ENCODE data around the gene EPHB1. TPM values are rescaled to one million over a fixed set of nuclear protein-coding genes. Genes with fewer than 3 reads are reported as not detected.
"Not testable (repeated sequence)": the region's sequence is repeated elsewhere in the genome, so short reads cannot be mapped to it uniquely, and the experiment has no call there.

The EPHB1 gene
- polyA plus RNA-seq, 1 donor from 2014 or later: 18.7 TPM

GRCh38 chr3:135057996-135058395 is 262.9 kb downstream of the EPHB1 start:
- TF ChIP-seq EP300 (conservative IDR thresholded peaks at IDR 0.05; ENCODE audit: poor library complexity, severe bottlenecking) (no peak), REST (IDR thresholded peaks at IDR 0.05; ENCODE audit: borderline replicate concordance) (no peak), TAF1 (IDR thresholded peaks at IDR 0.05; ENCODE audit: low read depth) (no peak), CTCF (IDR thresholded peaks at IDR 0.05; ENCODE audit: poor library complexity, severe bottlenecking) (no peak), SMC3 (conservative IDR thresholded peaks at IDR 0.05; ENCODE audit: poor library complexity) (no peak), POLR2AphosphoS5 (IDR thresholded peaks at IDR 0.05) (no peak), EZH2 (IDR thresholded peaks at IDR 0.05; ENCODE audit: borderline replicate concordance, insufficient read depth, low read length, poor library complexity, severe bottlenecking) (no peak), MXI1 (conservative IDR thresholded peaks at IDR 0.05; ENCODE audit: poor library complexity, severe bottlenecking) (no peak), RAD21 (conservative IDR thresholded peaks at IDR 0.05) (no peak)
- H3K9me3 ChIP-seq (ENCODE audit: low read length): no peaks in the 10 kb centered on the region
- H3K4me3 ChIP-seq (ENCODE audit: low read length): no peak overlapping the region
- H3K79me2 ChIP-seq (replicated peaks; ENCODE audit: insufficient read depth, low read length): no peaks in the 10 kb centered on the region
- H4K20me1 ChIP-seq (ENCODE audit: insufficient read depth): no peaks in the 10 kb centered on the region
- no peaks in the 10 kb centered on the region for H3F3A ChIP-seq (ENCODE audit: insufficient read depth, low read length, poor library complexity, severe bottlenecking)
- no peak overlapping the region for H3K27ac ChIP-seq (ENCODE audit: low read length)
- H3K9me2 ChIP-seq (ENCODE audit: insufficient read depth, low read length): no peaks in the 10 kb centered on the region
- no peak overlapping the region for H2AFZ ChIP-seq (ENCODE audit: low read depth, low read length)
- no peak overlapping the region for H3K4me2 ChIP-seq (ENCODE audit: low read length)
- H3K9ac ChIP-seq (ENCODE audit: low read length): no peak overlapping the region
- H3K36me3 ChIP-seq (ENCODE audit: insufficient read depth, low read length): no peaks in the 10 kb centered on the region
- no peaks in the 10 kb centered on the region for H3K27me3 ChIP-seq (ENCODE audit: insufficient read depth, low read depth, low read length)

DNA sequence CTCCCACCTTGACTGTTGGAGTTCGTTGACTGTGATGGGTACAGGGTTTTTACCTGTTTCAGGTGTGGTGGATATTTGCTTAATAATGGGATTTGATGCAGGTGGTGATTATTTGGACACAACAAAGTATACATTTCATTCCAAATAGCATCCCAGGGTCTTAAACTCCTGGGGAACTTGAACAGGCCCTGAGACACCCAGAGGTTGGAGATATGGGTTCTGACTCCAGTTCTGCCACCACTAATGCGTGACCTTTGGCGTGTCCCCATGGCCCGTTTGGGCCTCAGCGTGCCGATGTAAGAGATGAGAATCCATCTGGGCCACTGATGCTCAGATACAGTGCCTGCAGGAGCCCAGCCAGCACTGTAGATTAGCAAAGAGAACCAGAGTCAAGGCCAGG is 264.5 kb downstream of the EPHB1 start:
- Histone ChIP-seq H3K27ac (ENCODE audit: low read length) (no peak overlapping the region), H3K9ac (ENCODE audit: low read length) (no peak overlapping the region), H3K36me3 (ENCODE audit: insufficient read depth, low read length) (no peaks in the 10 kb centered on the region), H3K27me3 (ENCODE audit: insufficient read depth, low read depth, low read length) (no peaks in the 10 kb centered on the region), H3K9me2 (ENCODE audit: insufficient read depth, low read length) (no peaks in the 10 kb centered on the region), H3K4me3 (ENCODE audit: low read length) (no peak overlapping the region), H3K9me3 (ENCODE audit: low read length) (no peaks in the 10 kb centered on the region), H2AFZ (ENCODE audit: low read depth, low read length) (no peak overlapping the region), H3K79me2 (replicated peaks; ENCODE audit: insufficient read depth, low read length) (no peaks in the 10 kb centered on the region), H4K20me1 (ENCODE audit: insufficient read depth) (no peaks in the 10 kb centered on the region), H3F3A (ENCODE audit: insufficient read depth, low read length, poor library complexity, severe bottlenecking) (no peaks in the 10 kb centered on the region), H3K4me2 (ENCODE audit: low read length) (no peak overlapping the region)
- no peak for TF ChIP-seq SMC3 (conservative IDR thresholded peaks at IDR 0.05; ENCODE audit: poor library complexity)
- no peak for TF ChIP-seq MXI1 (conservative IDR thresholded peaks at IDR 0.05; ENCODE audit: poor library complexity, severe bottlenecking)
- no peak for TF ChIP-seq EZH2 (IDR thresholded peaks at IDR 0.05; ENCODE audit: borderline replicate concordance, insufficient read depth, low read length, poor library complexity, severe bottlenecking)
- no peak for TF ChIP-seq CTCF (IDR thresholded peaks at IDR 0.05; ENCODE audit: poor library complexity, severe bottlenecking)
- no peak for TF ChIP-seq EP300 (conservative IDR thresholded peaks at IDR 0.05; ENCODE audit: poor library complexity, severe bottlenecking)
- TF ChIP-seq REST (IDR thresholded peaks at IDR 0.05; ENCODE audit: borderline replicate concordance): no peak
- no peak for TF ChIP-seq RAD21 (conservative IDR thresholded peaks at IDR 0.05)
- TF ChIP-seq TAF1 (IDR thresholded peaks at IDR 0.05; ENCODE audit: low read depth): no peak
- no peak for TF ChIP-seq POLR2AphosphoS5 (IDR thresholded peaks at IDR 0.05)

- H3K4me3 ChIP-seq (ENCODE audit: low read length); H3K79me2 ChIP-seq (replicated peaks; ENCODE audit: insufficient read depth, low read length); H3K27ac ChIP-seq (ENCODE audit: low read length); H3K9me2 ChIP-seq (ENCODE audit: insufficient read depth, low read length); H3K36me3 ChIP-seq (ENCODE audit: insufficient read depth, low read length); H3K27me3 ChIP-seq (ENCODE audit: insufficient read depth, low read depth, low read length); H3F3A ChIP-seq (ENCODE audit: insufficient read depth, low read length, poor library complexity, severe bottlenecking); H4K20me1 ChIP-seq (ENCODE audit: insufficient read depth); H2AFZ ChIP-seq (ENCODE audit: low read depth, low read length); H3K9me3 ChIP-seq (ENCODE audit: low read length); H3K4me2 ChIP-seq (ENCODE audit: low read length); H3K9ac ChIP-seq (ENCODE audit: low read length): not testable (repeated sequence)
Measured at GRCh38 chr3:135066844-135067727, 272.0 kb downstream of the EPHB1 start.
